Kidney capillary endothelial cell (primary cell): ENCODE data around the gene PRKCA.
"Not testable (repeated sequence)": the region's sequence is repeated elsewhere in the genome, so short reads cannot be mapped to it uniquely, and the experiment has no call there.

ENCODE experiments used
- DNase-seq: peaks from one replicate; pipeline ENCODE4 v3.0.0-alpha.2; 2018; ENCODE audit warnings: low spot score

Gene PRKCA

GRCh38 chr17:66489576-66489975 lies 187.2 kb downstream of the PRKCA start:
- DNase-seq: not testable (repeated sequence)

- DNase-seq: no peak
These were observed 188.8 kb downstream of the PRKCA start for GRCh38 chr17:66491213-66491612.

- DNase-seq: no peak
These were observed 189.3 kb downstream of the PRKCA start for GRCh38 chr17:66491665-66492064.

- no peak for DNase-seq
These were observed 189.7 kb downstream of the PRKCA start for GRCh38 chr17:66492080-66492479.

GRCh38 chr17:66492561-66493005 lies 190.2 kb downstream of the PRKCA start:
- no peak for DNase-seq

- no peak for DNase-seq
These were observed 191.0 kb downstream of the PRKCA start for GRCh38 chr17:66493283-66494019.

- peak; percentile 91 for DNase-seq
These were observed 191.8 kb downstream of the PRKCA start for GRCh38 chr17:66494023-66494803.

- no peak for DNase-seq
These were observed 192.6 kb downstream of the PRKCA start for GRCh38 chr17:66495035-66495434.

GRCh38 chr17:66496306-66496705 lies 193.9 kb downstream of the PRKCA start:
- no peak for DNase-seq

GRCh38 chr17:66498580-66498979 lies 196.2 kb downstream of the PRKCA start:
- no peak for DNase-seq

GRCh38 chr17:66506641-66507040 lies 204.2 kb downstream of the PRKCA start:
- DNase-seq: no peak

GRCh38 chr17:66507103-66507923 lies 204.9 kb downstream of the PRKCA start:
- no peak for DNase-seq

GRCh38 chr17:66507982-66508760 lies 205.8 kb downstream of the PRKCA start:
- no peak for DNase-seq

- no peak for DNase-seq
These were observed 206.8 kb downstream of the PRKCA start for GRCh38 chr17:66508896-66509844.

- no peak for DNase-seq
These were observed 207.5 kb downstream of the PRKCA start for GRCh38 chr17:66509926-66510325.

GRCh38 chr17:66511135-66511534 lies 208.7 kb downstream of the PRKCA start:
- no peak for DNase-seq

- DNase-seq: no peak
These were observed 211.9 kb downstream of the PRKCA start for GRCh38 chr17:66514227-66514806.

- no peak for DNase-seq
These were observed 213.6 kb downstream of the PRKCA start for GRCh38 chr17:66515974-66516373.

GRCh38 chr17:66517336-66518009 lies 215.1 kb downstream of the PRKCA start:
- DNase-seq: no peak

- DNase-seq: no peak
These were observed 215.7 kb downstream of the PRKCA start for GRCh38 chr17:66518108-66518507.
